HepG2 (cell line): ENCODE measurements around the gene SOX4. TPM values are rescaled to one million over a fixed set of nuclear protein-coding genes. Genes with fewer than 3 reads are reported as not detected.

Experiments
- ATAC-seq: fragments of 200-7000 bp; cut with Tn5 transposase; 3 replicates; pipeline ENCODE4 v1.9.1; 2020; ENCODE audit warnings: mild to moderate bottlenecking, moderate library complexity
- BruUV-seq: library from RNA; stranded (reverse); fragments of 400-500 nt; replicated peaks from 2 replicates; lab custom pipeline; 2021; lab: Mats Ljungman, UMichigan
- CTCF ChIA-PET: fragments of 300-600 bp; formaldehyde crosslinking; extraction: SDS; loops from one replicate; lab custom pipeline; 2021; ENCODE audit warnings: low total read pairs, inconsistent platforms, low intra/inter-chr PET ratio; lab: Yijun Ruan, JAX
- POLR2A ChIA-PET: fragments of 350-600 bp; sonication (Branson Sonifier 250); formaldehyde crosslinking; loops from one replicate; lab custom pipeline; 2020; ENCODE audit warnings: antibody characterized with exemption, inconsistent platforms; lab: Yijun Ruan, JAX
- DNase-seq: peaks from one replicate; pipeline ENCODE4 v3.0.0-alpha.2; 2015; ENCODE audit warnings: low spot score
- FAIRE-seq: peaks from 3 replicates; lab custom pipeline; 2011; peaks lifted over from hg19 to GRCh38; lab: Jason Lieb, UNC
- H2AFZ ChIP-seq: one replicate; pipeline ENCODE4 v1.6.1; 2011; ENCODE audit warnings: low read length, inconsistent platforms
- H3K27ac ChIP-seq: fragments of 300-600 bp; 3 replicates; pipeline ENCODE4 v1.8.0; 2011; ENCODE audit warnings: mixed run types, mild to moderate bottlenecking, mixed read lengths, low read length, inconsistent platforms; ENCODE audit not compliant: insufficient read depth; ENCODE audit errors: extremely low read length
- H3K27me3 ChIP-seq, 2 experiments: fragments of 200-600 bp in 1 of 2; 2 replicates in 1 of 2; 3 replicates in 1 of 2; pipeline versions ENCODE4 v1.6.0 to v1.8.0; 2011; ENCODE audit warnings: low read length in 2 of 2, mild to moderate bottlenecking in 2 of 2, moderate library complexity in 2 of 2, inconsistent platforms in 1 of 2; ENCODE audit not compliant: insufficient read depth in 2 of 2, control insufficient read depth in 1 of 2
- H3K36me3 ChIP-seq, 2 experiments: fragments of 200-600 bp in 1 of 2; replicated peaks in 1 of 2; 2 replicates in 1 of 2; 3 replicates in 1 of 2; pipeline versions ENCODE4 v1.5.1 to v1.8.0; 2011; ENCODE audit warnings: low read length in 2 of 2, inconsistent platforms in 1 of 2; ENCODE audit not compliant: insufficient read depth in 2 of 2, control insufficient read depth in 1 of 2
- H3K4me1 ChIP-seq: 2 replicates; pipeline ENCODE4 v1.5.1; 2012; ENCODE audit warnings: low read length, inconsistent platforms; ENCODE audit not compliant: insufficient read depth
- H3K4me2 ChIP-seq: 2 replicates; pipeline ENCODE4 v1.6.0; 2011; ENCODE audit warnings: low read depth, low read length, inconsistent platforms
- H3K4me3 ChIP-seq, 3 experiments: fragments of 200-600 bp in 1 of 3; sonication (generic), shearing (Covaris generic) in 1 of 3; replicated peaks in 1 of 3; 2 replicates each; pipeline ENCODE4 v1.5.1; 2011 to 2016; ENCODE audit warnings: low read length in 3 of 3, inconsistent platforms in 2 of 3, low read depth in 2 of 3, mild to moderate bottlenecking in 2 of 3, control low read depth in 1 of 3, mixed read lengths in 1 of 3; ENCODE audit not compliant: insufficient read depth in 1 of 3
- H3K79me2 ChIP-seq: one replicate; pipeline ENCODE4 v1.6.1; 2011; ENCODE audit warnings: low read length, inconsistent platforms; ENCODE audit not compliant: insufficient read depth
- H3K9ac ChIP-seq: 2 replicates; pipeline ENCODE4 v1.6.0; 2011; ENCODE audit warnings: mild to moderate bottlenecking, low read depth, low read length, inconsistent platforms; ENCODE audit not compliant: insufficient read depth
- H3K9me3 ChIP-seq: 2 replicates; pipeline ENCODE4 v1.5.1; 2012; ENCODE audit warnings: mild to moderate bottlenecking, low read length
- H4K20me1 ChIP-seq: 2 replicates; pipeline ENCODE4 v1.6.0; 2011; ENCODE audit warnings: inconsistent platforms, mild to moderate bottlenecking, low read length, moderate library complexity; ENCODE audit not compliant: insufficient read depth
- ARID5B ChIP-seq: IDR thresholded peaks from 2 replicates; pipeline ENCODE4 v1.4.0; 2020; ENCODE audit warnings: mild to moderate bottlenecking, missing genetic modification reagents
- CTCF ChIP-seq: sonication (generic); formaldehyde crosslinking; IDR thresholded peaks from 2 replicates; pipeline ENCODE4 v1.5.0; 2020; ENCODE audit warnings: mild to moderate bottlenecking, missing genetic modification reagents, moderate library complexity
- DMAP1 ChIP-seq: IDR thresholded peaks from 2 replicates; pipeline ENCODE4 v1.6.1; 2016
- GPN1 ChIP-seq: sonication (generic); formaldehyde crosslinking; IDR thresholded peaks from 2 replicates; pipeline ENCODE4 v1.5.1; 2020; ENCODE audit warnings: missing genetic modification reagents, borderline replicate concordance
- HNF1A ChIP-seq, 2 experiments: sonication (generic) in 1 of 2; formaldehyde crosslinking in 1 of 2; IDR thresholded peaks; 2 replicates each; pipeline versions ENCODE4 v1.4.0 to v1.6.1; 2016 to 2020; ENCODE audit warnings: borderline replicate concordance in 1 of 2, low read depth in 1 of 2, mild to moderate bottlenecking in 1 of 2, missing genetic modification reagents in 1 of 2
- JARID2 ChIP-seq: sonication (generic); formaldehyde crosslinking; IDR thresholded peaks from 2 replicates; pipeline ENCODE4 v1.8.1; 2023; ENCODE audit warnings: missing genetic modification reagents, inconsistent platforms; ENCODE audit not compliant: insufficient replicate concordance
- MIER2 ChIP-seq: IDR thresholded peaks from 2 replicates; pipeline ENCODE4 v1.6.1; 2016; ENCODE audit warnings: missing biosample characterization, missing genetic modification reagents
- NFKB2 ChIP-seq: sonication (generic); formaldehyde crosslinking; IDR thresholded peaks from 2 replicates; pipeline ENCODE4 v1.4.0; 2020; ENCODE audit warnings: missing genetic modification reagents, borderline replicate concordance
- ZFP82 ChIP-seq: sonication (generic); formaldehyde crosslinking; IDR thresholded peaks from 2 replicates; pipeline ENCODE4 v1.5.1; 2020; ENCODE audit warnings: mild to moderate bottlenecking, missing genetic modification reagents, borderline replicate concordance
- ZMAT3 ChIP-seq: sonication (generic); formaldehyde crosslinking; conservative IDR thresholded peaks from 2 replicates; pipeline ENCODE4 v1.7.0; 2021; ENCODE audit warnings: missing genetic modification reagents
- ZMAT5 ChIP-seq: sonication (generic); formaldehyde crosslinking; IDR thresholded peaks from 2 replicates; pipeline ENCODE4 v1.5.0; 2020; ENCODE audit warnings: mild to moderate bottlenecking, low read depth, missing genetic modification reagents, borderline replicate concordance
- ZNF776 ChIP-seq: sonication (generic); formaldehyde crosslinking; IDR thresholded peaks from 2 replicates; pipeline ENCODE4 v1.4.0; 2020; ENCODE audit warnings: mild to moderate bottlenecking, missing genetic modification reagents
- WGBS: methylation state at CpG from one replicate; pipeline ENCODE4 v1.1.6; 2017; ENCODE audit warnings: low lambda C conversion rate; 5-methylcytosine and 5-hydroxymethylcytosine counted together
- in situ Hi-C: cut with HindIII; loops from 2 replicates; pipeline ENCODE4 v1.10.0; 2017; ENCODE audit warnings: low pct_unique_long_range_greater_than_20kb; ENCODE audit not compliant: extremely low pct_ligation_motif_present
- intact Hi-C: fragments of 100-400 bp; cut with micrococcal nuclease; formaldehyde crosslinking; loops from one replicate; pipeline ENCODE4 v1.10.0; 2022; ENCODE audit not compliant: unreplicated experiment
- polyA plus RNA-seq, 8 experiments: library from polyadenylated mRNA; depleted of rRNA in 3 of 8; stranded (reverse) in 7 of 8; unstranded in 1 of 8; fragments of >200 nt; fragmentation: Illumina TruSeq in 4 of 8; extraction: Trizol in 4 of 8; gene quantifications; 2 replicates each; pipeline versions ENCODE4 v1.2.1 to v1.2.3, GENCODE V29; 2011 to 2016; ENCODE audit warnings: low read depth in 4 of 8, missing spikeins in 1 of 8, mixed read lengths in 1 of 8; ENCODE audit not compliant: insufficient read depth in 1 of 8
- total RNA-seq, 5 experiments: library from RNA; depleted of rRNA; stranded (reverse); fragments of >200 nt; fragmentation: Illumina TruSeq; extraction: Trizol; gene quantifications; 2 replicates each; pipeline ENCODE4 v1.2.3, GENCODE V29; 2016; ENCODE audit warnings: low read depth in 1 of 5

Gene SOX4
- total and polyA plus RNA-seq, 2 of the 13 experiments (the other 11 are each of a cell fraction or from before 2014, with no cell fraction given), result 2.6 to 3.4 TPM

GRCh38 chr6:21601339-21601923 is 7.9 kb downstream of the SOX4 start (continued):
- no peak for TF ChIP-seq ARID5B (CRISPR knock-in tag)

- CTCF ChIA-PET, result no interaction called here
- H3K4me2 ChIP-seq, result no peak overlapping the region
- TF ChIP-seq ZFP82 (CRISPR knock-in tag) (no peak), ZNF776 (CRISPR knock-in tag) (no peak), DMAP1 (CRISPR knock-in tag) (no peak), MIER2 (CRISPR knock-in tag) (no peak), ZMAT5 (CRISPR knock-in tag) (no peak), CTCF (CRISPR knock-in tag) (no peak), GPN1 (CRISPR knock-in tag) (no peak), HNF1A (IDR thresholded peaks at IDR 0.05; ENCODE audit: low read depth) (no peak), HNF1A (CRISPR knock-in tag; IDR thresholded peaks at IDR 0.05; ENCODE audit: borderline replicate concordance) (no peak), ZMAT3 (CRISPR knock-in tag) (no peak), JARID2 (no peak), NFKB2 (CRISPR knock-in tag) (no peak)
Measured at GRCh38 chr6:21601932-21602390, 8.4 kb downstream of the SOX4 start.

More at GRCh38 chr6:21601932-21602390, 8.4 kb downstream of the SOX4 start:
- in situ Hi-C loops (no loop called here), intact Hi-C loops (no loop called here)
- no TSS peak for BruUV-seq
- no peaks in the 10 kb centered on the region for H3K36me3 ChIP-seq
- H3K27ac ChIP-seq, result no peak overlapping the region
- no peak overlapping the region for H2AFZ ChIP-seq
- no peak overlapping the region for H3K9ac ChIP-seq
- POLR2A ChIA-PET, result no interaction called here
- H3K79me2 ChIP-seq, result no peaks in the 10 kb centered on the region
- H4K20me1 ChIP-seq, result peaks cover 3% of the 10 kb centered on the region; the same call in 1 of the 2 replicates
- ATAC-seq (no peak), FAIRE-seq (no peak), DNase-seq (no peak)
- H3K4me3 ChIP-seq, result no peak overlapping the region
- H3K4me1 ChIP-seq, result peaks cover 11% of the 10 kb centered on the region
- 86% methylated on average over 23 of the region's 23 CpGs for WGBS
- no peaks in the 10 kb centered on the region for H3K27me3 ChIP-seq
- no peaks in the 10 kb centered on the region for H3K9me3 ChIP-seq
